ENCODE measurements around the gene CCDC198. TPM values are rescaled to one million over a fixed set of nuclear protein-coding genes. Genes with fewer than 3 reads are reported as not detected.

CCDC198 gene
- total RNA-seq, 1 experiment from 2014 or later, result not detected

- ChIA-PET CTCF (no interaction called here), POLR2A (ENCODE audit: unreplicated experiment) (no interaction called here)
- Histone ChIP-seq H3K36me3 (ENCODE audit: low read depth) (no peaks in the 10 kb centered on the region), H3K4me2 (no peak overlapping the region), H3K9me2 (ENCODE audit: insufficient read depth) (peaks cover 4% of the 10 kb centered on the region; the same call in 1 of the 2 replicates), H3K4me1 (replicated peaks; ENCODE audit: insufficient read depth) (0 out of 2 replicates have a peak, but pooled peaks cover 10% of the 10 kb centered on the region), H4K20me1 (ENCODE audit: insufficient read depth) (no peaks in the 10 kb centered on the region), H3K27me3 (ENCODE audit: insufficient read depth, low read depth) (no peaks in the 10 kb centered on the region), H3F3A (ENCODE audit: insufficient read depth, low read depth) (no peaks in the 10 kb centered on the region), H2AFZ (no peak overlapping the region), H3K27ac (no peak overlapping the region), H3K9me3 (ENCODE audit: insufficient read depth, low read depth) (no peaks in the 10 kb centered on the region), H3K4me3 (no peak overlapping the region), H3K79me2 (ENCODE audit: low read depth) (no peaks in the 10 kb centered on the region)
- intact Hi-C loops (cut with micrococcal nuclease; ENCODE audit: unreplicated experiment), result no loop called here
- no TSS peak for BruUV-seq (replicated peaks)
- TF ChIP-seq EZH2 (IDR thresholded peaks at IDR 0.05; ENCODE audit: low read depth), result no peak
- no peak for TF ChIP-seq CTCF (conservative IDR thresholded peaks at IDR 0.05)
- DNase-seq, result no peak
Observed at GRCh38 chr14:57464008-57464730, 29.5 kb downstream of the CCDC198 start.

- CTCF ChIA-PET, result no interaction called here
Observed at GRCh38 chr14:57462551-57462950, 31.1 kb downstream of the CCDC198 start.

GRCh38 chr14:57461777-57462320, 31.8 kb downstream of the CCDC198 start:
- Histone ChIP-seq H3K79me2 (ENCODE audit: low read depth) (no peaks in the 10 kb centered on the region), H3K9me2 (ENCODE audit: insufficient read depth) (peaks cover 4% of the 10 kb centered on the region; the same call in 1 of the 2 replicates), H3K4me3 (no peak overlapping the region), H2AFZ (no peak overlapping the region), H3K9me3 (ENCODE audit: insufficient read depth, low read depth) (no peaks in the 10 kb centered on the region), H3K36me3 (ENCODE audit: low read depth) (no peaks in the 10 kb centered on the region), H3F3A (ENCODE audit: insufficient read depth, low read depth) (no peaks in the 10 kb centered on the region), H3K4me1 (replicated peaks; ENCODE audit: insufficient read depth) (0 out of 2 replicates have a peak, but pooled peaks cover 10% of the 10 kb centered on the region), H3K4me2 (no peak overlapping the region), H4K20me1 (ENCODE audit: insufficient read depth) (no peaks in the 10 kb centered on the region), H3K27ac (no peak overlapping the region), H3K27me3 (ENCODE audit: insufficient read depth, low read depth) (no peaks in the 10 kb centered on the region)
- BruUV-seq (replicated peaks), result no TSS peak
- intact Hi-C loops (cut with micrococcal nuclease; ENCODE audit: unreplicated experiment), result no loop called here
- CTCF ChIA-PET, result no interaction called here
- no peak for DNase-seq
- POLR2A ChIA-PET (ENCODE audit: unreplicated experiment), result no interaction called here
- no peak for TF ChIP-seq CTCF (conservative IDR thresholded peaks at IDR 0.05)
- no peak for TF ChIP-seq EZH2 (IDR thresholded peaks at IDR 0.05; ENCODE audit: low read depth)

More at GRCh38 chr14:57462551-57462950, 31.1 kb downstream of the CCDC198 start:
- no peaks in the 10 kb centered on the region for H3K36me3 ChIP-seq (ENCODE audit: low read depth)
- H3K9me3 ChIP-seq (ENCODE audit: insufficient read depth, low read depth), result no peaks in the 10 kb centered on the region
- H3K4me3 ChIP-seq, result no peak overlapping the region
- no peak overlapping the region for H2AFZ ChIP-seq
- no peaks in the 10 kb centered on the region for H3K27me3 ChIP-seq (ENCODE audit: insufficient read depth, low read depth)
- H3K27ac ChIP-seq, result no peak overlapping the region
- intact Hi-C loops (cut with micrococcal nuclease; ENCODE audit: unreplicated experiment), result no loop called here
- no peak overlapping the region for H3K4me2 ChIP-seq
- POLR2A ChIA-PET (ENCODE audit: unreplicated experiment), result no interaction called here
- TF ChIP-seq CTCF (conservative IDR thresholded peaks at IDR 0.05) (no peak), EZH2 (IDR thresholded peaks at IDR 0.05; ENCODE audit: low read depth) (no peak)
- no TSS peak for BruUV-seq (replicated peaks)
- no peaks in the 10 kb centered on the region for H4K20me1 ChIP-seq (ENCODE audit: insufficient read depth)
- DNase-seq, result no peak
- no peaks in the 10 kb centered on the region for H3F3A ChIP-seq (ENCODE audit: insufficient read depth, low read depth)
- peaks cover 4% of the 10 kb centered on the region; the same call in 1 of the 2 replicates for H3K9me2 ChIP-seq (ENCODE audit: insufficient read depth)
- no peaks in the 10 kb centered on the region for H3K79me2 ChIP-seq (ENCODE audit: low read depth)
- 0 out of 2 replicates have a peak, but pooled peaks cover 10% of the 10 kb centered on the region for H3K4me1 ChIP-seq (replicated peaks; ENCODE audit: insufficient read depth)
